ENCODE data around the gene SLC24A3.

The SLC24A3 gene

GRCh38 chr20:19457611-19458010 is 245.2 kb downstream of the SLC24A3 start:
- H3K27me3 ChIP-seq (replicated peaks; ENCODE audit: control insufficient read depth, insufficient read depth, low read length): peaks cover 1% of the 10 kb centered on the region; the same call in 1 of the 2 replicates
- TF ChIP-seq, protein P1, sequence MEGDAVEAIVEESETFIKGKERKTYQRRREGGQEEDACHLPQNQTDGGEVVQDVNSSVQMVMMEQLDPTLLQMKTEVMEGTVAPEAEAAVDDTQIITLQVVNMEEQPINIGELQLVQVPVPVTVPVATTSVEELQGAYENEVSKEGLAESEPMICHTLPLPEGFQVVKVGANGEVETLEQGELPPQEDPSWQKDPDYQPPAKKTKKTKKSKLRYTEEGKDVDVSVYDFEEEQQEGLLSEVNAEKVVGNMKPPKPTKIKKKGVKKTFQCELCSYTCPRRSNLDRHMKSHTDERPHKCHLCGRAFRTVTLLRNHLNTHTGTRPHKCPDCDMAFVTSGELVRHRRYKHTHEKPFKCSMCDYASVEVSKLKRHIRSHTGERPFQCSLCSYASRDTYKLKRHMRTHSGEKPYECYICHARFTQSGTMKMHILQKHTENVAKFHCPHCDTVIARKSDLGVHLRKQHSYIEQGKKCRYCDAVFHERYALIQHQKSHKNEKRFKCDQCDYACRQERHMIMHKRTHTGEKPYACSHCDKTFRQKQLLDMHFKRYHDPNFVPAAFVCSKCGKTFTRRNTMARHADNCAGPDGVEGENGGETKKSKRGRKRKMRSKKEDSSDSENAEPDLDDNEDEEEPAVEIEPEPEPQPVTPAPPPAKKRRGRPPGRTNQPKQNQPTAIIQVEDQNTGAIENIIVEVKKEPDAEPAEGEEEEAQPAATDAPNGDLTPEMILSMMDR (IDR thresholded peaks at IDR 0.05; ENCODE audit: insufficient read depth, low read length, poor library complexity, severe bottlenecking): no peak

DNA sequence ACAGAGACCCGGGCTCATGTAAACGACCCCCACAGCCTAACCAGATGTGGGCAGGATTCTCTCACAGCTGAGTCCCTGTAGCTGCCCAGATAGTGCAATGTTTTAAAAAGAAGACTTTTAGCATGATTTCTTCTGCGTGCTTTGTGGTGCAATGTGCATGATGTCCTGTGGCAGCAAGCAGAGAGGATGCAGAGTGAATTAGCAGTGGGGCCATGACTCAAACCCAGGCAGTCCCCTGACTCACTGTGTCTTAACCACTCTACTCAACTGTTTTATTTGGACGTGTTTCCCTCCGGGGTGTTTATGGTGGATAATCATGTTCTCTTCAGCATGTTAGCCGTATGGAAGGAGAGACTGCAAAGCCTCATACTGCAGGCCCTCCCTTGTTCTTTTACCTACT is 247.9 kb downstream of the SLC24A3 start:
- Histone ChIP-seq H3K36me3 (ENCODE audit: control insufficient read depth, insufficient read depth, low read length) (no peaks in the 10 kb centered on the region), H3K4me3 (replicated peaks; ENCODE audit: low read depth, low read length) (no peak overlapping the region), H3K27me3 (replicated peaks; ENCODE audit: control insufficient read depth, insufficient read depth, low read length) (peaks cover 1% of the 10 kb centered on the region; the same call in 1 of the 2 replicates)
- DNase-seq (ENCODE audit: extremely low read depth, insufficient read length): no peak
- TF ChIP-seq, protein P1 (IDR thresholded peaks at IDR 0.05; ENCODE audit: insufficient read depth, low read length, poor library complexity, severe bottlenecking): no peak

More at GRCh38 chr20:19457611-19458010, 245.2 kb downstream of the SLC24A3 start:
- no peak for DNase-seq (ENCODE audit: extremely low read depth, insufficient read length)
- H3K36me3 ChIP-seq (ENCODE audit: control insufficient read depth, insufficient read depth, low read length): no peaks in the 10 kb centered on the region
- no peak overlapping the region for H3K4me3 ChIP-seq (replicated peaks; ENCODE audit: low read depth, low read length)

DNA sequence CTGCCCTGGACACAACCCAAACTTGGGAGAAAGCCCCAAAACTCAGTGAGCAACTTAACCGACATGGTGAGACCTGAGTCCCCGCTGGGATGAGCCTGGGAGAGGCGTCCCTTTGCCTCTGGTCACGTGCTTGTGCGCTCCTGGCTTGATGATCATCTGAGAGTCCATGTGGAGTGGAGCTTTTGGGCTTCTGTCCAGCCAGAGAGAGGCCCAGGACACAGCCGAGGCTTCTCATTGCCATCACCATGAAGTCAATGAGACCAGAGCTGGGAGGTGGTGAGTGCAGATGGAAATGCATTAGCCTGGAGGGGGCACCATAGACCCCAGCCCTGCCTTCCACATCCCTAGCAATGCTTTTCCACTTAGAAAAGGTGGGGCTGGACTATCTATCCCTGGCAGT is 250.0 kb downstream of the SLC24A3 start:
- H3K36me3 ChIP-seq (ENCODE audit: control insufficient read depth, insufficient read depth, low read length): no peaks in the 10 kb centered on the region
- DNase-seq (ENCODE audit: extremely low read depth, insufficient read length): no peak
- no peak overlapping the region for H3K4me3 ChIP-seq (replicated peaks; ENCODE audit: low read depth, low read length)
- TF ChIP-seq, protein P1 (IDR thresholded peaks at IDR 0.05; ENCODE audit: insufficient read depth, low read length, poor library complexity, severe bottlenecking): no peak
- H3K27me3 ChIP-seq (replicated peaks; ENCODE audit: control insufficient read depth, insufficient read depth, low read length): peaks cover 1% of the 10 kb centered on the region; the same call in 1 of the 2 replicates

GRCh38 chr20:19463597-19463996 is 251.2 kb downstream of the SLC24A3 start:
- no peaks in the 10 kb centered on the region; the same call in 1 of the 2 replicates for H3K27me3 ChIP-seq (replicated peaks; ENCODE audit: control insufficient read depth, insufficient read depth, low read length)
- TF ChIP-seq, protein P1 (IDR thresholded peaks at IDR 0.05; ENCODE audit: insufficient read depth, low read length, poor library complexity, severe bottlenecking): no peak
- DNase-seq (ENCODE audit: extremely low read depth, insufficient read length): no peak

GRCh38 chr20:19465536-19465935 is 253.1 kb downstream of the SLC24A3 start:
- no peak overlapping the region for H3K4me3 ChIP-seq (replicated peaks; ENCODE audit: low read depth, low read length)
- TF ChIP-seq, protein P1 (IDR thresholded peaks at IDR 0.05; ENCODE audit: insufficient read depth, low read length, poor library complexity, severe bottlenecking): no peak
- H3K27me3 ChIP-seq (replicated peaks; ENCODE audit: control insufficient read depth, insufficient read depth, low read length): no peaks in the 10 kb centered on the region; the same call in 1 of the 2 replicates
- no peaks in the 10 kb centered on the region for H3K36me3 ChIP-seq (ENCODE audit: control insufficient read depth, insufficient read depth, low read length)
- DNase-seq (ENCODE audit: extremely low read depth, insufficient read length): no peak

More at GRCh38 chr20:19463597-19463996, 251.2 kb downstream of the SLC24A3 start:
- Histone ChIP-seq H3K4me3 (replicated peaks; ENCODE audit: low read depth, low read length) (no peak overlapping the region), H3K36me3 (ENCODE audit: control insufficient read depth, insufficient read depth, low read length) (no peaks in the 10 kb centered on the region)
